ENCODE data around the gene FLOT2.
"Not testable (repeated sequence)": the region's sequence is repeated elsewhere in the genome, so short reads cannot be mapped to it uniquely, and the experiment has no call there.

Gene FLOT2

GRCh38 chr17:28895794-28896447 is 1.6 kb downstream of the FLOT2 start:
- DNase-seq, result no peak

GRCh38 chr17:28893248-28894183 is 4.0 kb downstream of the FLOT2 start:
- not testable (repeated sequence) for DNase-seq

DNA sequence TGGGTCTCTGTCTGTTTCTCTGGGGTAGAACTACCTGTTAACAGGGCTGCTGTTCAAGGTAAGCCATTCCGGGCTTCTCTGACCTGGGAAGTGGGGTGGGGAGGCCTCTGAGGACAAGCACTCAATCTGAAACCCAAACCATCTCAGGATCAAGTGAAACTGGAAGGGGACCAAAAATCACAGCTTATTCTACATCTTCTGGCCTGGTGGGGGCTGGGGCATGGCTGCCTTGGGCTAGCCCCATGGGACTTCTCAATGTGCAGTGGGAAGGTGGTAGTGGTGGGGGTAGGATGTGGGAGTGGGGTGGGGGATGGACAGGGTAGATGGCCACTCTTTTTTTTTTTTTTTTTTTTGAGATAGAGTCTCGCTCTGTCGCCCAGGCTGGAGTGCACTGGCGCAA is 5.5 kb downstream of the FLOT2 start:
- no peak for DNase-seq

- no peak for DNase-seq
These were observed 6.3 kb downstream of the FLOT2 start for GRCh38 chr17:28891201-28891600.

GRCh38 chr17:28889996-28890395 is 7.5 kb downstream of the FLOT2 start:
- DNase-seq, result no peak

GRCh38 chr17:28888832-28889231 is 8.7 kb downstream of the FLOT2 start:
- DNase-seq, result no peak

DNA sequence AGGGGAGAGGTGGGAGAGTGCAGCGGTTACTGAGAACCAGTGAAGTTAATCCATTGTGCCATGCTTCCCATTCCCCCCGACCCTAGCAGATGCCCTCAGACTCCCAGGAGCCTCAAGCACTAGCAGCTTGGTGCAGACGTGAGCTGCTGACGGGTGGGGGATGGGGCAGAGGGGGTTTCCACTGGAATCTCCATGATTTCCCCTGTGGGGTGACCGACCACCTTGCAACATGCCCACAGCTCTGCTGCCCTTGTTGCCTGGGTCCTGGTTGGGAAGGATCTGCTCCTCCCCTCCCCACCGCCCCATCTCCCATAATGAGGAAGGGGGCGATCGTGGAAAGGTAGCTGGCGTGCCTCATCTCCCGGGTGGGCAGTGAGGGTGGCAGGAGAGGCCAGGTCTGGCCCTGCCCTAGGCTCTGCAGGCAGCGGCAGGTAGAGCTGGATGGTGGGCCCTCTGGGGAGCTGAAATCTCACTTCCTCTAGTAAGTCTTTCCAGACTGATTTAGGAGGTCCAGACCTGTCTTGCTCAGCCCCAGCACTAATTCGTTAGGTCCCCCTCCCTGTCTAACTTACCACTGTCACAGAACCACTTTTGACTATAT is 9.6 kb downstream of the FLOT2 start:
- no peak for DNase-seq

- DNase-seq, result no peak
These were observed 11.6 kb downstream of the FLOT2 start for GRCh38 chr17:28885951-28886350.

DNA sequence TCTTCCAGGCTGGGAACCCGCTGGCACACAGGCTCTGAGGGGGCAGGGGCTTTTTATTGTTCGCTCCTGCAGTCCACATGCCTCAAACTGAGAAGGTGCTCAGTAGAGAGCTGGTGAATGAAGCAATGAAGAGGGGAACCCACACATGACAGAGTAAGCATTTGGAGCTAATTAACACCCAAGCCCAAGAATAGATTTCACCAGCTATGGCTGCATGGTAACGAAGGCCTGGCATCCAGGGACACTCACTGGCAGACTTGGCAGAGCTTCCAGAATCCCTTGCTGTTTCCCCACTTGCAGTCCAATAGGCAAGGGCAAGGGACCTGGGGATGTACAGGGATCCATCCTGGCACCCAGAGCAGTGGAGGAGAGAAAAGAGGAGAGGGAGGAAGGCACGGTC is 12.2 kb downstream of the FLOT2 start:
- no peak for DNase-seq

DNA sequence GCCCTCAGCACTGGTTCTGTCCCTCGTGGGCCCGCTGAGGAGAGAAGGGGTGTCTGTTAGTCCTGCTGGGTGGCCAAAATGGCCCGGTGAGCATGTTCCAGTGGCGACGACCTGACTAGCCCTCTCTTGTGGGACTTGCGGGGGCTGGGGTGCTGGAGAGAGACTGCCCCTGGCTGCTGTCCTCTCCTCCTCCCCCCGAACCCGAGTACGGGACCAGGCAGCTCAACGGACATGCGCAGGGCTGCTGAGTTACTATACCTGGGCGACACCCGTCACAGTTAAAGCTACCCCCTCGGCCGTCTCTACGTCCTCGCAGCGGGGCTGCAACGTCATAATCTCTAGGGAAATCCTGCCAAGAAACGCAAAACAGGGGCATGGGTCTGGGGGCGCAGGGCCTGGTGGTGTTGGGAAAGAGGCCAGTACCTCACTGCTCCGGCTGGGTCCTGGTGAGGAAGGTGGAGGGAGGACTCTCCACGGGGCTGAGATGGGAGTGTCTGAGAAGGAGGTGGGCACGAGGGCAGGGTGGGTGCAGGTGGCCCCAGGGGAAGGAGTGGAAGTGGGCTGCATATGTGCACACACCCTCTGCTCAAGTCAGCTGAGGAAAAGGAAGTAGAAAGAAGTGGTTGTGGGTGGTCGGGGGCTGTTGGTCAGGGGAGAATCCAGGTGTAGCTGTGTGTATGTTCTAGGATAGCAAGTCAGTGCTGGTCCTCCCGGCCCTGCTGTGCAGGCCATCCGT is 13.4 kb downstream of the FLOT2 start:
- DNase-seq, result no peak

DNA sequence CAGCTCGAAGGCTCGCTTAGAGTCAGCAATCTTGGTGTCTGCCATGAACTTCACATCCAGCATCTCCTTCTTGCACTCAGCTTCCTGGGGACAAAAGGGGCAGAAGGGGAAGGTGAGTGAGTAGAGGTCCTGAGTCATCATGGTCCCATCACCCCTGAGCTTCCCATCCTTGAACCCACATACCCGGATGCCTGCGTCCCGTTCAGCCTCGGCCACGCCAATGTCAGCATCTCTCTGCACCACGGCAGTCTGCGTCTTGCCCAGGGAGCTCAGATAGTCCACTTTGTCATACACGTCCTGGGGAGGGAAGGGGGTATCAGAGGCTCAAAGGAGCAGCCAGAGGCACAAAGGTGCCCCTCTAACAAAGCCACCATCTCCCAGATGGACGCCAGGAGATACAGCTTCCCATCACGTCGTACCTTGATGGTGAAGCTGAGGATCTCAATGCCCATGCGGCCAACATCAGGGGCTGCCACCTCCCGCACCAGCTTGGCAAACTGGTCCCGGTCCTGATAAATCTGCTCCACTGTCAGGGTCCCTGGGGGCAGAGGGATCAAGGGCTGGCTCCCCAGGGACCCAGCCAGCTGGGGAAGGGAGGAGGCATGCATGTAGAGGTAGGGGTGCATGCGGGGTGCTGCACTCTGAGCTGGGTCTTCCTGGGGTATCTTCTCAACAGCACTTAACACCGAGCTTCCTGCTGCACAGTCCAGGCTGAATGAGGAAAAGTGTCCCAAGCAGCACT is 15.2 kb downstream of the FLOT2 start:
- DNase-seq, result no peak

DNA sequence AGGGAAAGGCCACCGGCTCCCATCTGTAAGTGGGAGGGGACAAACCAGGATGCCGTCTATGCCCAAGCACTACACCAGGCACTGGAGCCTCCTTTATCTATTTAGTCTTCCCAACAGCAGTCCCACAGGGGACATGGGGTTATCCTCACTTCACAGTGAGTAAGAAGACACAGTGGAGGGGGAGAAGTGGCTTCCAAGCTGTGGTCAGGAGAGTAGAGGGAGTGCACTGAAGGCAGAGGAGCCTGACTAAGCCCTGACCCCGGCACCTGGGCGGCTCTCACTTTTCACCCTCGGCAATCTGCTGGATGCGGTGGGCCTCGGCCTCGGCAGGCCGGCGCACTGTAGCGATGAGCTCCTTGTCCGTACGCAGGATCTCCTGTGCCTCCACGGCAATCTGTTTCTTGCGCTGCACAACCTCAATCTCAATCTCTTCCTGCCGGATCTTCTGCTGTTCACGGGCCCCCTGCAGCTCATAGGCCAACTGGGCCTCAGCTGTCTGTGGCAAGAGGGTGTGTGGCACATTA is 15.9 kb downstream of the FLOT2 start:
- no peak for DNase-seq

DNA sequence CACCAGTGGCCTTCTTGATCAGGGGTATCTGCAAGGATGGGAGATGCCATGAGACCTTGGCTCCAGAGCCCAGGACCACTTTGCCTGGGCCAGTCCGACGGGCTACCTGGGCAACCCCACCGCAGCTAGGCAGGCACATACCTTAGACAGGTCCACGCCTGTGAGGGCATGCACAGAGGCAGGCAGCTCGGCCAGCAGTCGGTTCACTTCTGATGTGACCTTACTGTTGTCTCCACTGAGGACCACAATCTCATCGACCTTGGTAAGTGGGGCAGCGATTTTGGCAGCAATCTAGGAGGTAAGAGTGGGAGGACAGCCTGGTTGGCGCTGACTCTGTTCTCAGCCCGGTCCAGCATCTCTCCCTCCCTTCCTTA is 17.0 kb downstream of the FLOT2 start:
- DNase-seq, result no peak

GRCh38 chr17:28879886-28880571 is 17.5 kb downstream of the FLOT2 start:
- no peak for DNase-seq

- DNase-seq, result no peak
These were observed 18.6 kb downstream of the FLOT2 start for GRCh38 chr17:28878981-28879380.

- DNase-seq, result no peak
These were observed 19.2 kb downstream of the FLOT2 start for GRCh38 chr17:28878158-28878910.

GRCh38 chr17:28877150-28877711 is 20.3 kb downstream of the FLOT2 start:
- DNase-seq, result not testable (repeated sequence)

DNA sequence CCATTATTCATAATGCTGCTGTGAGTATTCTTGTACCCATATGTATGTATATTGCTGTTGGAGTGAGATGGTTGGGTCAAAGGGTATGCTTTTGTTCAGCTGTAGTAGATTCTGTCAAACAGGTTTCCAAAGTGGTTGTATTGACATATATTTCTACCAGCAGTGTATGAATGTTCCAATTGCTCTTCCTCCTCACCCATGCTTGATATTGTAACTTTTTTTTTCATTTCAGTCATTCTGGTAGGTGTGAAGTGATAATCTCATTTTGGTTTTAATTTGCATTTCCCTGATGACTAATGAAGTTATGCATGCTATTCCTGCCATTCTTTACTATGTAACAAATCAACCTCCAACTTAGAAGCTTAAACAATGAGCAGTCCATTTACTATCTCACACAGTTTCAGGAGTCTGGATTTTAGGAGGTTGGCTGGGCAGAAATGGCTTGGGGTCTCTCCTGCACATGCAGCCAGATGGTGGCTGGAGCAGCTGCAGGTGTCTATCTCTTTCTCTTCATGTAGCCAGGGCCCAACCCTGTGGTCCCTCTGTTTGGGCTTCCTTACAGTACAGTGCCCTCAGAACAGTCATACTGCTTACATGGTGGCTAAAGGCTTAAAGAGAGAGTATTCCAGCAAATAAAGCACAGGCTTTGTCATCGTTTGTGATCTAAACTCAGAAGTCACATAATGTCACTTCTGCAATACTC is 21.5 kb downstream of the FLOT2 start:
- DNase-seq, result no peak

- no peak for DNase-seq
These were observed 22.8 kb downstream of the FLOT2 start for GRCh38 chr17:28874750-28875149.

GRCh38 chr17:28873839-28874238 is 23.7 kb downstream of the FLOT2 start:
- no peak for DNase-seq
